Tibial artery (tissue), 4 donors: Measurements from ENCODE around the gene USP32.
"Not testable (repeated sequence)": the region's sequence is repeated elsewhere in the genome, so short reads cannot be mapped to it uniquely, and the experiment has no call there.

Source experiments
- DNase-seq, 2 donors: peaks; one replicate each; pipeline ENCODE4 v3.0.0-alpha.2; 2019
- H3K27ac ChIP-seq, 2 donors: fragments of 200-600 bp; sonication (generic) in 1 of 2; 1 replicate in 1 of 2; 2 replicates in 1 of 2; pipeline ENCODE4 v1.5.1; 2018 to 2019; ENCODE audit warnings: mild to moderate bottlenecking in 1 of 2
- H3K27me3 ChIP-seq, 2 donors: fragments of 200-600 bp; sonication (generic) in 1 of 2; one replicate each; pipeline versions ENCODE4 v1.5.1 to v1.6.0; 2016 to 2019
- H3K36me3 ChIP-seq, 3 donors: fragments of 200-600 bp; sonication (generic) in 2 of 3; one replicate each; pipeline ENCODE4 v1.5.1; 2016 to 2019; ENCODE audit warnings: mild to moderate bottlenecking in 2 of 3
- H3K4me1 ChIP-seq, 4 donors: fragments of 200-600 bp; sonication (generic) in 2 of 4; 1 replicate in 3 of 4; 2 replicates in 1 of 4; pipeline ENCODE4 v1.5.1; 2016 to 2019
- H3K4me3 ChIP-seq, 2 donors: fragments of 200-600 bp; sonication (generic) in 1 of 2; 1 replicate in 1 of 2; 2 replicates in 1 of 2; pipeline ENCODE4 v1.5.1; 2018 to 2019; ENCODE audit warnings: mild to moderate bottlenecking in 2 of 2
- H3K9me3 ChIP-seq, 3 donors: fragments of 200-600 bp; sonication (generic) in 1 of 3; one replicate each; pipeline ENCODE4 v1.5.1; 2016 to 2019
- intact Hi-C: fragments of 100-400 bp; cut with DNase I; formaldehyde crosslinking; loops from one replicate; pipeline ENCODE4 v1.15.0; 2023; ENCODE audit warnings: low total_unique reads
- TF ChIP-seq, protein P1 (sequence below), 2 experiments: fragments of 200-600 bp in 1 of 2; fragments of 450-650 bp in 1 of 2; IDR thresholded peaks; one replicate each; pipeline ENCODE4 v1.5.1; 2017 to 2019; ENCODE audit warnings: antibody characterized with exemption in 2 of 2, mild to moderate bottlenecking in 1 of 2, moderate library complexity in 1 of 2

Gene USP32

DNA sequence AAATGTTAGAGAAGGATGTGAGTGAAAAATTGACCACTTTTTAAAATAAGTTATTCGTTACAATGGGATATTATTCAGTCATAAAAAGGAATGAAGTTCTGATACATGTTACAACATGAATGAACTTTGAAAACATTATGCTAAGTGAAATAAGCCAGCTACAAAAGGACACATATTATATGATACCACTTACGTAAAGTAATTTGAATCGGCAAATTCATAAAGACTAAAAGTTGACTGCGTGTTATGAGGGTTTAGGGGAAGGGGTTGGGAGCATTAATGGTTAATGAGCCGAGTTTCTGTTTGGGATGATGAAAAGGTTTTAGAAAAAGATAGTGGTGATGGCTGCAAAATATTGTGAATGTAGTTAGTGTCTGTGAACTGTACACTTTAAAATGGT, 73.1 kb downstream of the USP32 start:
- intact Hi-C loops, result no loop called here
- H3K4me3 ChIP-seq, result no peak overlapping the region
- TF ChIP-seq, protein P1, sequence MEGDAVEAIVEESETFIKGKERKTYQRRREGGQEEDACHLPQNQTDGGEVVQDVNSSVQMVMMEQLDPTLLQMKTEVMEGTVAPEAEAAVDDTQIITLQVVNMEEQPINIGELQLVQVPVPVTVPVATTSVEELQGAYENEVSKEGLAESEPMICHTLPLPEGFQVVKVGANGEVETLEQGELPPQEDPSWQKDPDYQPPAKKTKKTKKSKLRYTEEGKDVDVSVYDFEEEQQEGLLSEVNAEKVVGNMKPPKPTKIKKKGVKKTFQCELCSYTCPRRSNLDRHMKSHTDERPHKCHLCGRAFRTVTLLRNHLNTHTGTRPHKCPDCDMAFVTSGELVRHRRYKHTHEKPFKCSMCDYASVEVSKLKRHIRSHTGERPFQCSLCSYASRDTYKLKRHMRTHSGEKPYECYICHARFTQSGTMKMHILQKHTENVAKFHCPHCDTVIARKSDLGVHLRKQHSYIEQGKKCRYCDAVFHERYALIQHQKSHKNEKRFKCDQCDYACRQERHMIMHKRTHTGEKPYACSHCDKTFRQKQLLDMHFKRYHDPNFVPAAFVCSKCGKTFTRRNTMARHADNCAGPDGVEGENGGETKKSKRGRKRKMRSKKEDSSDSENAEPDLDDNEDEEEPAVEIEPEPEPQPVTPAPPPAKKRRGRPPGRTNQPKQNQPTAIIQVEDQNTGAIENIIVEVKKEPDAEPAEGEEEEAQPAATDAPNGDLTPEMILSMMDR (IDR thresholded peaks at IDR 0.05), result no peak

GRCh38 chr17:60318326-60318725, 73.6 kb downstream of the USP32 start:
- intact Hi-C loops, result no loop called here
- no peaks in the 10 kb centered on the region for H3K4me1 ChIP-seq
- no peaks in the 10 kb centered on the region for H3K9me3 ChIP-seq
- no peak for DNase-seq
- TF ChIP-seq, protein P1 (IDR thresholded peaks at IDR 0.05), result no peak
- H3K27me3 ChIP-seq, result no peaks in the 10 kb centered on the region
- no peak overlapping the region for H3K4me3 ChIP-seq
- H3K36me3 ChIP-seq, result no peaks in the 10 kb centered on the region
- no peak overlapping the region for H3K27ac ChIP-seq

More for the DNA sequence above, 73.1 kb downstream of the USP32 start:
- Histone ChIP-seq H3K4me1 (no peaks in the 10 kb centered on the region), H3K36me3 (no peaks in the 10 kb centered on the region), H3K27ac (no peak overlapping the region), H3K9me3 (no peaks in the 10 kb centered on the region), H3K27me3 (no peaks in the 10 kb centered on the region)
- no peak for DNase-seq

GRCh38 chr17:60315650-60316049, 76.3 kb downstream of the USP32 start:
- Histone ChIP-seq H3K4me1 (peaks cover 0 to 7% (median 4%) of the 10 kb centered on the region in 4 donors), H3K27ac (no peak overlapping the region), H3K9me3 (no peaks in the 10 kb centered on the region), H3K36me3 (no peaks in the 10 kb centered on the region), H3K27me3 (no peaks in the 10 kb centered on the region), H3K4me3 (no peak overlapping the region)
- TF ChIP-seq, protein P1 (IDR thresholded peaks at IDR 0.05), result no peak
- no peak for DNase-seq
- intact Hi-C loops, result no loop called here

DNA sequence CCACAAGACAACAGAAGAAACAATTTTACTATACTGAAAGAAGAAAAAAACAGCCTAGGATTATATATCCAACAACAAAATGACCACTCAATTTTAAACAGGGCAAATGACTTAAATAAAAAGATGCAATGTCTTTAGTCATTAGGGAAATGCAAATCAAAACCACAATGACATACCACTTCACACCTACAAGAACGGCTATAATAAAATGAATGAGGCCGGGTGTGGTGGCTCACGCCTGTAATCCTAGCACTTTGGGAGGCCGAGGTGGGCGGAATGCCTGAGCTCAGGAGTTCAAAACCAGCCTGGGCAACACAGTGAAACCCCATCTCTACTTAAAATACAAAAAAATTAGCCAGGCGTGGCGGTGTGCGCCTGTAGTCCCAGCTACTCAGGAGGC, 77.0 kb downstream of the USP32 start:
- H3K27ac ChIP-seq, H3K27me3 ChIP-seq, H3K4me3 ChIP-seq, intact Hi-C loops, DNase-seq, H3K4me1 ChIP-seq, H3K9me3 ChIP-seq, H3K36me3 ChIP-seq: not testable (repeated sequence)

DNA sequence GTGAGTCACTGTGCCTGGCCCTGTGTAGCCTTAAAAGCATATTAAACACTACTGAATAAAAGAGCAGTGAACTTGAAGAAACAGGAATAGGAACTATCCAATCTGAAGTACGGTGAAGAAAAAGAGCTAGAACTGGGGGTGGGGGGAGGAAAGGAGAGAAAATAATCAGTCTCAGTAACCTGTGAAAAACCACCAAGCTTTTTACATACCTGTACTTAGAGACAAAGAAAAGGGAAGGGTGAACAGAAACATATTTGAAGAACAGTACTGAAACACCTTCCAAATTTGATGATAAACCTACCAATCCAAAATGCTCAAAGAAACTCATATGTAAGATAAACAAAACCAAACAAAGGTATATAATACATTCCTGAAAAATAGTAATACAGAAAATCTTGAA, 77.5 kb downstream of the USP32 start:
- intact Hi-C loops, result no loop called here
- H3K36me3 ChIP-seq, result no peaks in the 10 kb centered on the region
- no peak for DNase-seq
- H3K9me3 ChIP-seq, result no peaks in the 10 kb centered on the region
- no peak overlapping the region for H3K4me3 ChIP-seq
- no peak overlapping the region for H3K27ac ChIP-seq
- H3K27me3 ChIP-seq, result no peaks in the 10 kb centered on the region
- TF ChIP-seq, protein P1 (IDR thresholded peaks at IDR 0.05), result no peak
- H3K4me1 ChIP-seq, result peaks cover 0 to 7% (median 4%) of the 10 kb centered on the region in 4 donors

GRCh38 chr17:60311936-60312335, 80.0 kb downstream of the USP32 start:
- H3K27ac ChIP-seq, result no peak overlapping the region
- peaks cover 0 to 5% (median 0%) of the 10 kb centered on the region in 3 donors for H3K36me3 ChIP-seq
- TF ChIP-seq, protein P1 (IDR thresholded peaks at IDR 0.05), result no peak
- intact Hi-C loops, result no loop called here
- H3K27me3 ChIP-seq, result no peaks in the 10 kb centered on the region
- H3K4me1 ChIP-seq, result peaks cover 0 to 7% (median 4%) of the 10 kb centered on the region in 4 donors
- DNase-seq, result no peak
- no peaks in the 10 kb centered on the region for H3K9me3 ChIP-seq
- H3K4me3 ChIP-seq, result no peak overlapping the region
